Measurements from ENCODE around the gene FLRT1.

FLRT1 gene

GRCh38 chr11:64049509-64049908 is 13.8 kb downstream of the FLRT1 start:
- no peak for DNase-seq

- DNase-seq: no peak
Observed at GRCh38 chr11:64051297-64051696, 15.6 kb downstream of the FLRT1 start.

GRCh38 chr11:64052436-64052835 is 16.7 kb downstream of the FLRT1 start:
- no peak for DNase-seq

- DNase-seq: no peak
Observed at GRCh38 chr11:64052938-64053622, 17.3 kb downstream of the FLRT1 start.

- no peak for DNase-seq
Observed at GRCh38 chr11:64053699-64054098, 18.0 kb downstream of the FLRT1 start.

GRCh38 chr11:64055077-64055476 is 19.3 kb downstream of the FLRT1 start:
- no peak for DNase-seq

- no peak for DNase-seq
Observed at GRCh38 chr11:64056213-64056785, 20.6 kb downstream of the FLRT1 start.

GRCh38 chr11:64056861-64057260 is 21.1 kb downstream of the FLRT1 start:
- no peak for DNase-seq

- DNase-seq: no peak
Observed at GRCh38 chr11:64057890-64058289, 22.2 kb downstream of the FLRT1 start.

GRCh38 chr11:64058494-64058893 is 22.8 kb downstream of the FLRT1 start:
- no peak for DNase-seq

- no peak for DNase-seq
Observed at GRCh38 chr11:64059339-64060140, 23.8 kb downstream of the FLRT1 start.

GRCh38 chr11:64060263-64060860 is 24.6 kb downstream of the FLRT1 start:
- DNase-seq: no peak

GRCh38 chr11:64060861-64061444 is 25.2 kb downstream of the FLRT1 start:
- DNase-seq: no peak

GRCh38 chr11:64062185-64063039 is 26.7 kb downstream of the FLRT1 start:
- DNase-seq: no peak

GRCh38 chr11:64063777-64064176 is 28.0 kb downstream of the FLRT1 start:
- no peak for DNase-seq

GRCh38 chr11:64064374-64065140 is 28.8 kb downstream of the FLRT1 start:
- no peak for DNase-seq

- DNase-seq: no peak
Observed at GRCh38 chr11:64065141-64065465, 29.4 kb downstream of the FLRT1 start.

- DNase-seq: no peak
Observed at GRCh38 chr11:64065712-64066111, 30.0 kb downstream of the FLRT1 start.

- DNase-seq: no peak
Observed at GRCh38 chr11:64067230-64067993, 31.7 kb downstream of the FLRT1 start.

GRCh38 chr11:64068705-64069400 is 33.1 kb downstream of the FLRT1 start:
- no peak for DNase-seq

Measured in HCEC 1CT (cell line).